GM12878 (cell line): ENCODE data around the gene RALGAPA1. TPM values are rescaled to one million over a fixed set of nuclear protein-coding genes. Genes with fewer than 3 reads are reported as not detected.
A peak's percentile ranks its signal among the peaks of the same experiment; 100 is the strongest.

ENCODE experiments used
- ATAC-seq: fragments of 200-7000 bp; cut with Tn5 transposase; 3 replicates; pipeline ENCODE4 v1.9.1; 2020; ENCODE audit warnings: mild to moderate bottlenecking, moderate library complexity
- BruUV-seq: library from RNA; stranded (reverse); fragments of 400-500 nt; replicated peaks from 2 replicates; lab custom pipeline; 2021; lab: Mats Ljungman, UMichigan
- CTCF ChIA-PET: fragments of 300-600 bp; sonication (Branson Sonifier 250); formaldehyde crosslinking; extraction: SDS; loops from one replicate; lab custom pipeline; 2021; ENCODE audit warnings: inconsistent platforms; lab: Yijun Ruan, JAX
- POLR2A ChIA-PET: fragments of 350-600 bp; formaldehyde crosslinking; extraction: SDS; loops from one replicate; lab custom pipeline; 2021; ENCODE audit warnings: inconsistent platforms; lab: Charles Lee
- RAD21 ChIA-PET: fragments of 300-600 bp; sonication (Branson Sonifier 250); formaldehyde crosslinking; loops from one replicate; lab custom pipeline; 2023; ENCODE audit warnings: antibody characterized with exemption; ENCODE audit not compliant: unreplicated experiment; lab: Charles Lee
- SMC1A ChIA-PET: fragments of 300-600 bp; sonication (Branson Sonifier 250); formaldehyde crosslinking; loops from one replicate; lab custom pipeline; 2023; ENCODE audit not compliant: unreplicated experiment, uncharacterized antibody; lab: Charles Lee
- DNase-seq: peaks from one replicate; pipeline ENCODE4 v3.0.0-alpha.2; 2011; ENCODE audit warnings: low read depth, low spot score
- FAIRE-seq: peaks from 3 replicates; lab custom pipeline; 2011; peaks lifted over from hg19 to GRCh38; lab: Jason Lieb, UNC
- H2AFZ ChIP-seq: 2 replicates; pipeline ENCODE4 v1.6.0; 2011; ENCODE audit warnings: low read depth, low read length, control low read depth; ENCODE audit not compliant: control insufficient read depth
- H3K27ac ChIP-seq: 2 replicates; pipeline ENCODE4 v1.5.1; 2011; ENCODE audit warnings: control low read depth; ENCODE audit not compliant: control insufficient read depth, insufficient read depth
- H3K27me3 ChIP-seq, 2 experiments: replicated peaks in 1 of 2; 2 replicates each; pipeline versions ENCODE4 v1.6.0 to v1.6.1; 2011; ENCODE audit warnings: low read length in 1 of 2; ENCODE audit not compliant: control insufficient read depth in 2 of 2, insufficient read depth in 2 of 2
- H3K36me3 ChIP-seq, 2 experiments: 2 replicates each; pipeline ENCODE4 v1.5.1; 2011; ENCODE audit warnings: low read length in 1 of 2; ENCODE audit not compliant: control insufficient read depth in 2 of 2, insufficient read depth in 2 of 2
- H3K4me1 ChIP-seq: 2 replicates; pipeline ENCODE4 v1.6.1; 2011; ENCODE audit warnings: mild to moderate bottlenecking, low read length, moderate library complexity, mixed read lengths; ENCODE audit not compliant: control insufficient read depth, insufficient read depth
- H3K4me2 ChIP-seq: 2 replicates; pipeline ENCODE4 v1.6.0; 2011; ENCODE audit warnings: control low read depth; ENCODE audit not compliant: control insufficient read depth, insufficient read depth
- H3K4me3 ChIP-seq: fragments of 200-600 bp; sonication (generic); 2 replicates; pipeline ENCODE4 v1.5.1; 2016
- H3K79me2 ChIP-seq: 2 replicates; pipeline ENCODE4 v1.6.0; 2011; ENCODE audit warnings: low read length; ENCODE audit not compliant: control insufficient read depth, insufficient read depth
- H3K9ac ChIP-seq: 2 replicates; pipeline ENCODE4 v1.8.0; 2011; ENCODE audit warnings: low read length, control low read depth, mixed read lengths; ENCODE audit not compliant: control insufficient read depth, insufficient read depth
- H3K9me3 ChIP-seq: replicated peaks from 3 replicates; pipeline ENCODE4 v1.5.1; 2011; ENCODE audit warnings: mild to moderate bottlenecking, low read length; ENCODE audit not compliant: control insufficient read depth, insufficient read depth
- H4K20me1 ChIP-seq: 2 replicates; pipeline ENCODE4 v1.6.0; 2011; ENCODE audit not compliant: control insufficient read depth, insufficient read depth
- CREB1 ChIP-seq: IDR thresholded peaks from 2 replicates; pipeline ENCODE4 v1.6.1; 2012; ENCODE audit warnings: low read depth, mild to moderate bottlenecking, inconsistent platforms
- ELK1 ChIP-seq: IDR thresholded peaks from 2 replicates; pipeline ENCODE4 v1.6.1; 2012; ENCODE audit warnings: low read depth, low read length, improper control_type of control experiment
- HCFC1 ChIP-seq: fragments of 150-350 bp; IDR thresholded peaks from 2 replicates; pipeline ENCODE4 v1.6.1; 2014; ENCODE audit warnings: low read length
- KLF5 ChIP-seq: fragments of 450-650 bp; IDR thresholded peaks from 2 replicates; pipeline ENCODE4 v1.6.1; 2014; ENCODE audit warnings: mild to moderate bottlenecking; ENCODE audit not compliant: partially characterized antibody
- MEF2A ChIP-seq: IDR thresholded peaks from 2 replicates; pipeline ENCODE4 v1.6.1; 2011; ENCODE audit warnings: low read depth, mild to moderate bottlenecking, low read length, moderate library complexity; ENCODE audit not compliant: insufficient read depth
- MEF2B ChIP-seq: fragments of 450-650 bp; IDR thresholded peaks from 2 replicates; pipeline ENCODE4 v1.6.1; 2018; ENCODE audit warnings: mild to moderate bottlenecking, moderate library complexity; ENCODE audit not compliant: partially characterized antibody, poor library complexity, severe bottlenecking
- RELB ChIP-seq: fragments of 450-650 bp; IDR thresholded peaks from 2 replicates; pipeline ENCODE4 v1.6.1; 2017; ENCODE audit warnings: low read depth, mild to moderate bottlenecking, moderate library complexity
- SP1 ChIP-seq: IDR thresholded peaks from one replicate; pipeline ENCODE4 v1.6.1; 2011; ENCODE audit warnings: low read depth, low read length
- WGBS: methylation state at CpG from one replicate; pipeline ENCODE4 v1.1.6; 2016; ENCODE audit warnings: low lambda C conversion rate; ENCODE audit not compliant: insufficient replicate concordance, insufficient coverage; ENCODE audit errors: missing lambda C conversion rate; 5-methylcytosine and 5-hydroxymethylcytosine counted together
- in situ Hi-C: fragments of 300-500 bp; cut with MboI; formaldehyde crosslinking; loops from 9 replicates; pipeline ENCODE4 v1.14.3; 2018; ENCODE audit warnings: mixed read lengths
- intact Hi-C: fragments of 100-400 bp; cut with micrococcal nuclease; formaldehyde crosslinking; loops from one replicate; pipeline ENCODE4 v1.14.2; 2022; ENCODE audit not compliant: unreplicated experiment
- polyA plus RNA-seq, 11 experiments: library from polyadenylated mRNA; depleted of rRNA in 4 of 11; unstranded in 6 of 11; stranded (reverse) in 5 of 11; fragments of >200 nt; fragmentation: Nextera tagmentation in 4 of 11; fragmentation: Illumina TruSeq in 1 of 11; extraction: Ambion mirVana in 4 of 11; extraction: Trizol in 1 of 11; gene quantifications; 1 replicate in 1 of 11; 2 replicates in 10 of 11; pipeline versions ENCODE4 v1.2.1 to v1.2.3, GENCODE V29; 2011 to 2016; ENCODE audit warnings: inconsistent platforms in 2 of 11, missing spikeins in 2 of 11, low read depth in 1 of 11
- total RNA-seq, 4 experiments: library from RNA; depleted of rRNA in 3 of 4; stranded (reverse); fragments of >200 nt in 3 of 4; fragmentation: Illumina TruSeq in 1 of 4; extraction: Trizol in 1 of 4; gene quantifications; 2 replicates each; pipeline versions ENCODE4 v1.2.1 to v1.2.3, GENCODE V29; 2013 to 2021
- TF ChIP-seq, protein P1 (sequence below): fragments of 450-650 bp; formaldehyde crosslinking; IDR thresholded peaks from 2 replicates; pipeline ENCODE4 v1.5.0; 2022; ENCODE audit warnings: mild to moderate bottlenecking, missing genetic modification characterization
- TF ChIP-seq, protein P2 (sequence below): fragments of 450-650 bp; IDR thresholded peaks from 2 replicates; pipeline ENCODE4 v1.6.1; 2018; ENCODE audit warnings: borderline replicate concordance, mild to moderate bottlenecking; ENCODE audit not compliant: partially characterized antibody

RALGAPA1 gene
- total and polyA plus RNA-seq, 10 of the 15 experiments (the other 5 are each of a cell fraction or from before 2014, with no cell fraction given), result 5.6 to 26.7 (median 14.7) TPM

DNA sequence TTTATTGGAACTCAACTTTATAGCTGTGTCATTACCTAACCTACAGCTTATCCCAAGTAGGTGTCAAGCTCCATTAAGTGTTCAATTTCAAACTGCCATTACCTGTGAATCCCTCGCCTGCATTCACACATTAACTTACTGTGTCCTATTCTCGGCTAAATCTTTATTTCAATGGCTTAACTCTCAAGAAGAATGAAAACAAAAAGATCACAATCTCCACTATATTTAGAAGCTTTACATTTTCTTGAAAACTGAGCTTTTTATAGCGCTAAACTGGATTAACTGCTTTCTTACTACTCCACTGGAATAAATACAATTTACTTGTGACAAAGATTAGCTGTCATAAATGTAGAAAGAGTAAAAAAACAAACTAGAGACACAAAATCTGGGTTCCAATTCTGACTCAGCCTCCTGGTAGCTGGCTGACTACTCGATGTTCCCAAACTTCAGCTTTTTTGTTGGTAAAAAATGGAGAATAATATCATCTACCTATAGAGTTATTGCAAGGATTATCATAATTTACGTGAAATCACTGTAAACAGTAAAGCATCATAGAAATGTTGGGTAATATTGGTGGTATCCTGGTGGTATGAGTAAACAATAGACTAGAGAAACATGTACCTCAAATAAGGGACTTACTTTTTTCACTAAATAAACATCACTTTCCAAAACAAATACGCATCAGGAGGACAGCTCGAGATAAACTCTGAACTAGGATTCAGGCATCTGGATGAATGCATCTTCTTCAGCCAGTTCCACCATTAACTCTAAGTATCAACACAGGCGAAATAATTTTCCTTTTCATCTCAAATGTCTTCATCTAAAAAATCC, 1.7 kb downstream of the RALGAPA1 start:
- Histone ChIP-seq H3K27ac (no peak overlapping the region), H2AFZ (no peak overlapping the region), H3K36me3 (no peaks in the 10 kb centered on the region), H3K79me2 (peaks cover 11% of the 10 kb centered on the region), H3K4me2 (peak overlapping the region; percentile 56), H3K27me3 (no peaks in the 10 kb centered on the region), H3K9ac (no peak overlapping the region), H4K20me1 (no peaks in the 10 kb centered on the region), H3K4me3 (peak overlapping the region; percentile 79; the same call in 1 of the 2 replicates), H3K4me1 (no peaks in the 10 kb centered on the region), H3K9me3 (no peaks in the 10 kb centered on the region)
- WGBS, result 77% methylated on average over 8 of the region's 8 CpGs
- in situ Hi-C loops, result no loop called here
- ChIA-PET RAD21 (interaction anchor here (0.7 to 2.5 kb wide), 4 partner anchors 10 to 18 kb away, joined by 3 to 11 read pairs (median 6); partner anchors contain the start of gene BRMS1L), SMC1A (interaction anchor here (0.6 to 2.6 kb wide), 8 partner anchors 10 to 388 kb away, joined by 3 to 10 read pairs (median 4); no protein-coding TSS in a partner anchor), POLR2A (interaction anchor here (0.9 to 1.2 kb wide), 5 partner anchors 10 to 28 kb away, joined by 3 to 8 read pairs (median 3); partner anchors contain the start of gene BRMS1L), CTCF (interaction anchor here (0.6 to 4.8 kb wide), 7 partner anchors 9 to 409 kb away, joined by 3 to 42 read pairs (median 3); partner anchors contain the start of gene BRMS1L)
- no peak for DNase-seq
- BruUV-seq, result TSS peak; percentile 66
- TF ChIP-seq, protein P1, sequence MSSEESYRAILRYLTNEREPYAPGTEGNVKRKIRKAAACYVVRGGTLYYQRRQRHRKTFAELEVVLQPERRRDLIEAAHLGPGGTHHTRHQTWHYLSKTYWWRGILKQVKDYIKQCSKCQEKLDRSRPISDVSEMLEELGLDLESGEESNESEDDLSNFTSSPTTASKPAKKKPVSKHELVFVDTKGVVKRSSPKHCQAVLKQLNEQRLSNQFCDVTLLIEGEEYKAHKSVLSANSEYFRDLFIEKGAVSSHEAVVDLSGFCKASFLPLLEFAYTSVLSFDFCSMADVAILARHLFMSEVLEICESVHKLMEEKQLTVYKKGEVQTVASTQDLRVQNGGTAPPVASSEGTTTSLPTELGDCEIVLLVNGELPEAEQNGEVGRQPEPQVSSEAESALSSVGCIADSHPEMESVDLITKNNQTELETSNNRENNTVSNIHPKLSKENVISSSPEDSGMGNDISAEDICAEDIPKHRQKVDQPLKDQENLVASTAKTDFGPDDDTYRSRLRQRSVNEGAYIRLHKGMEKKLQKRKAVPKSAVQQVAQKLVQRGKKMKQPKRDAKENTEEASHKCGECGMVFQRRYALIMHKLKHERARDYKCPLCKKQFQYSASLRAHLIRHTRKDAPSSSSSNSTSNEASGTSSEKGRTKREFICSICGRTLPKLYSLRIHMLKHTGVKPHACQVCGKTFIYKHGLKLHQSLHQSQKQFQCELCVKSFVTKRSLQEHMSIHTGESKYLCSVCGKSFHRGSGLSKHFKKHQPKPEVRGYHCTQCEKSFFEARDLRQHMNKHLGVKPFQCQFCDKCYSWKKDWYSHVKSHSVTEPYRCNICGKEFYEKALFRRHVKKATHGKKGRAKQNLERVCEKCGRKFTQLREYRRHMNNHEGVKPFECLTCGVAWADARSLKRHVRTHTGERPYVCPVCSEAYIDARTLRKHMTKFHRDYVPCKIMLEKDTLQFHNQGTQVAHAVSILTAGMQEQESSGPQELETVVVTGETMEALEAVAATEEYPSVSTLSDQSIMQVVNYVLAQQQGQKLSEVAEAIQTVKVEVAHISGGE, result no peak
- TF ChIP-seq KLF5 (no peak), ELK1 (no peak), MEF2A (no peak), RELB (no peak), SP1 (no peak), HCFC1 (no peak), CREB1 (no peak), MEF2B (no peak)
- TF ChIP-seq, protein P2, sequence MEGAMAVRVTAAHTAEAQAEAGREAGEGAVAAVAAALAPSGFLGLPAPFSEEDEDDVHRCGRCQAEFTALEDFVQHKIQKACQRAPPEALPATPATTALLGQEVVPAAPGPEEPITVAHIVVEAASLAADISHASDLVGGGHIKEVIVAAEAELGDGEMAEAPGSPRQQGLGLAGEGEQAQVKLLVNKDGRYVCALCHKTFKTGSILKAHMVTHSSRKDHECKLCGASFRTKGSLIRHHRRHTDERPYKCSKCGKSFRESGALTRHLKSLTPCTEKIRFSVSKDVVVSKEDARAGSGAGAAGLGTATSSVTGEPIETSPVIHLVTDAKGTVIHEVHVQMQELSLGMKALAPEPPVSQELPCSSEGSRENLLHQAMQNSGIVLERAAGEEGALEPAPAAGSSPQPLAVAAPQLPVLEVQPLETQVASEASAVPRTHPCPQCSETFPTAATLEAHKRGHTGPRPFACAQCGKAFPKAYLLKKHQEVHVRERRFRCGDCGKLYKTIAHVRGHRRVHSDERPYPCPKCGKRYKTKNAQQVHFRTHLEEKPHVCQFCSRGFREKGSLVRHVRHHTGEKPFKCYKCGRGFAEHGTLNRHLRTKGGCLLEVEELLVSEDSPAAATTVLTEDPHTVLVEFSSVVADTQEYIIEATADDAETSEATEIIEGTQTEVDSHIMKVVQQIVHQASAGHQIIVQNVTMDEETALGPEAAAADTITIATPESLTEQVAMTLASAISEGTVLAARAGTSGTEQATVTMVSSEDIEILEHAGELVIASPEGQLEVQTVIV, result no peak
- intact Hi-C loops, result loop anchor here (5.0 kb wide), 1 partner anchor 120 kb away; no protein-coding TSS in a partner anchor
- no peak for ATAC-seq
- no peak for FAIRE-seq
